Adrenal gland (tissue), 5 donors: ENCODE data around the gene LPCAT1.

ENCODE experiments used
- POLR2A ChIP-seq, 2 donors: fragments of 450-650 bp; IDR thresholded peaks; one replicate each; pipeline ENCODE4 v1.6.1; 2017; ENCODE audit warnings: antibody characterized with exemption in 2 of 2, mild to moderate bottlenecking in 2 of 2, moderate library complexity in 1 of 2
- TF ChIP-seq, protein P1 (sequence below), 6 experiments: fragments of 450-650 bp in 4 of 6; fragments of 200-600 bp in 2 of 6; sonication (generic) in 1 of 6; IDR thresholded peaks; 1 replicate in 5 of 6; 2 replicates in 1 of 6; pipeline versions ENCODE4 v1.5.1 to v1.8.0; 2016 to 2021; ENCODE audit warnings: antibody characterized with exemption in 6 of 6, mild to moderate bottlenecking in 2 of 6, moderate library complexity in 1 of 6
- donor health status: DM: no; HTN: no; CAD: no.

DNA sequence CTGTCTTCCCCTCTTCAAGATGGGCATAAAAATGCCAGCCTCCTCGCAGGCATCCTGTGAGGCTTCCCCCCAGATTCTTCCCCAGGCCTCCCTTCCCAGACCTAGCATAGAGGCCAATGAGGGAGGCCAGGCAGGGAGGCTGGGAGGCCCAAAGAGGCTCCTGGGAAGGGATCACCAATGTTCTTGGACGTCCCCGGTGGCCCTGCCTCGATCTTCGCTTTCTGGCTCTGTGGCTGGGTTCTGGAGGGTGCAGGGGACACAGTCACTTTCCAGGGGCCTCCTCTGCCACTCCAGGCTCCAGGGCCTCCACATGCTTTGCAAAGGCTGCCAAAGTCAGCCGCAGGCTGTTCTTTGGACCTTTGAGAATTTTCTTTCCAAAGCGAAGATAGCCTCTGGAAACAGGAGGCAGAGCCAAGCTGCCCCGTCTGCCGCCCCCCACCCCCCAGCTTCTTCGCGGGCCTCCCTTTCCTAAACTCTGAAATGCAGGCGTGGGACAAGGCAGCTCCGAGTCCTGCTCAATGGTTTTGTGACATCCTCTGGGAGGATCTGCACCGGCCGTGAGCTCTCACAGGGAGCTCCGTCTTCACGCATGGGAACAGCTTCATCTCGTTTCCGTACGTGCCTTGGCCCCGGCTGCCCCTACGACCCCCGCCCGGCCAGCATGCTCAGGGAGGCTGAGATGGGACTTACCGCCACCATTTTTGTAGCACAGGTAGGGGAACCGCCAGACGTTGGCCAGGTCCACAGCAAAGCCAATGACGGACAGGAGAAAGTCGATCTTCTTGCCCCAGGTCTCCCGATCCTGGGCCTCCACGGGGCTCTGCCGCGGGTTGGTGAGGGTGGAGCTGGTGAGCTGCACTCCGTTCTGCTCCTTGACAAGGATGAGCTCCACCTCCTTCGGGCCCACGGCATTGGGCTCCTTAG lies 81.3 kb downstream of the LPCAT1 start:
- TF ChIP-seq POLR2A (IDR thresholded peaks at IDR 0.05): no peak
- TF ChIP-seq, protein P1, sequence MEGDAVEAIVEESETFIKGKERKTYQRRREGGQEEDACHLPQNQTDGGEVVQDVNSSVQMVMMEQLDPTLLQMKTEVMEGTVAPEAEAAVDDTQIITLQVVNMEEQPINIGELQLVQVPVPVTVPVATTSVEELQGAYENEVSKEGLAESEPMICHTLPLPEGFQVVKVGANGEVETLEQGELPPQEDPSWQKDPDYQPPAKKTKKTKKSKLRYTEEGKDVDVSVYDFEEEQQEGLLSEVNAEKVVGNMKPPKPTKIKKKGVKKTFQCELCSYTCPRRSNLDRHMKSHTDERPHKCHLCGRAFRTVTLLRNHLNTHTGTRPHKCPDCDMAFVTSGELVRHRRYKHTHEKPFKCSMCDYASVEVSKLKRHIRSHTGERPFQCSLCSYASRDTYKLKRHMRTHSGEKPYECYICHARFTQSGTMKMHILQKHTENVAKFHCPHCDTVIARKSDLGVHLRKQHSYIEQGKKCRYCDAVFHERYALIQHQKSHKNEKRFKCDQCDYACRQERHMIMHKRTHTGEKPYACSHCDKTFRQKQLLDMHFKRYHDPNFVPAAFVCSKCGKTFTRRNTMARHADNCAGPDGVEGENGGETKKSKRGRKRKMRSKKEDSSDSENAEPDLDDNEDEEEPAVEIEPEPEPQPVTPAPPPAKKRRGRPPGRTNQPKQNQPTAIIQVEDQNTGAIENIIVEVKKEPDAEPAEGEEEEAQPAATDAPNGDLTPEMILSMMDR (IDR thresholded peaks at IDR 0.05): no peak
